Measurements from ENCODE around the gene PBX4. TPM values are rescaled to one million over a fixed set of nuclear protein-coding genes. Genes with fewer than 3 reads are reported as not detected.

PBX4 gene
- total and polyA plus RNA-seq, 2 donors (not counting 1 experiment from before 2014, with no cell fraction given): 11.7 TPM

- Mint-ChIP-seq H3K27me3 (no peaks in the 10 kb centered on the region), H3K4me3 (no peak overlapping the region), H3K4me1 (peaks cover 18% of the 10 kb centered on the region), H3K9me3 (ENCODE audit: insufficient read depth) (no peaks in the 10 kb centered on the region), H3K27ac (peak overlapping the region; percentile 26)
- no peak overlapping the region for H3K27ac ChIP-seq (ENCODE audit: low read length in 2 of 2)
- ATAC-seq (ENCODE audit: low read depth) (no peak), DNase-seq (no peak)
- no peak overlapping the region for H3K4me3 ChIP-seq (ENCODE audit: control extremely low read depth in 1 of 5, extremely low read depth in 1 of 5, insufficient read depth in 1 of 5, low read depth in 2 of 5, low read length in 4 of 5)
- H3K4me1 ChIP-seq (ENCODE audit: control insufficient read depth in 2 of 2, insufficient read depth in 2 of 2, low read length in 2 of 2): peaks cover 17 to 21% of the 10 kb centered on the region in 2 donors
- H4K20me1 ChIP-seq (ENCODE audit: control insufficient read depth, insufficient read depth, low read length, poor library complexity, severe bottlenecking): peaks cover 10% of the 10 kb centered on the region
- H3K4me2 ChIP-seq (replicated peaks; ENCODE audit: low read depth, low read length, poor library complexity, severe bottlenecking): no peak overlapping the region
- intact Hi-C loops (cut with micrococcal nuclease): no loop called here
- H3K9ac ChIP-seq (ENCODE audit: low read length): no peak overlapping the region
- no peaks in the 10 kb centered on the region for H3K9me3 ChIP-seq (ENCODE audit: control extremely low read depth in 1 of 3, control insufficient read depth in 2 of 3, insufficient read depth in 1 of 3, low read length in 2 of 3)
- H3K27me3 ChIP-seq (replicated peaks in 1 of 4; ENCODE audit: control extremely low read depth in 1 of 4, control insufficient read depth in 3 of 4, insufficient read depth in 4 of 4, low read length in 3 of 4): no peaks in the 10 kb centered on the region
- 95% methylated on average over 12 of the region's 17 CpGs for WGBS (ENCODE audit: insufficient coverage)
- H3K36me3 ChIP-seq (replicated peaks in 1 of 2; ENCODE audit: control extremely low read depth in 1 of 2, control insufficient read depth in 1 of 2, extremely low read depth in 1 of 2, insufficient read depth in 2 of 2, low read length in 1 of 2): peaks cover 0 to 63% of the 10 kb centered on the region in 2 experiments
- CTCF ChIA-PET: interaction anchor here (1.7 to 2.6 kb wide), 2 partner anchors 90 to 115 kb away, joined by 4 to 49 read pairs; partner anchors contain the start of gene YJEFN3
- no peak overlapping the region for H2AFZ ChIP-seq (ENCODE audit: insufficient read depth, low read depth, low read length, poor library complexity, severe bottlenecking)
- POLR2A ChIA-PET: interaction anchor here (0.5 to 3.7 kb wide), 2 partner anchors 16 to 18 kb away, joined by 7 to 22 read pairs; partner anchors contain the start of gene ATP13A1
- TF ChIP-seq CTCF (IDR thresholded peaks at IDR 0.05) (no peak), EZH2 (IDR thresholded peaks at IDR 0.05; ENCODE audit: borderline replicate concordance, insufficient read depth, low read depth, low read length, poor library complexity, severe bottlenecking) (no peak)
- H3K79me2 ChIP-seq (ENCODE audit: control insufficient read depth, insufficient read depth, low read length): peaks cover 30% of the 10 kb centered on the region
These were observed 26.9 kb upstream of the PBX4 start for GRCh38 chr19:19645233-19645870.

- intact Hi-C loops (cut with micrococcal nuclease): no loop called here
These were observed 25.5 kb upstream of the PBX4 start for GRCh38 chr19:19644054-19644388.

More at GRCh38 chr19:19644054-19644388, 25.5 kb upstream of the PBX4 start:
- Histone ChIP-seq H3K27me3 (replicated peaks in 1 of 4; ENCODE audit: control extremely low read depth in 1 of 4, control insufficient read depth in 3 of 4, insufficient read depth in 4 of 4, low read length in 3 of 4) (no peaks in the 10 kb centered on the region), H3K27ac (ENCODE audit: low read length in 2 of 2) (peak overlapping the region; percentile 95 to 98), H3K4me3 (ENCODE audit: control extremely low read depth in 1 of 5, extremely low read depth in 1 of 5, insufficient read depth in 1 of 5, low read depth in 2 of 5, low read length in 4 of 5) (peak overlapping the region in 4 of 5 experiments; percentile 95 to 100 (median 97)), H3K79me2 (ENCODE audit: control insufficient read depth, insufficient read depth, low read length) (peaks cover 43% of the 10 kb centered on the region), H3K9me3 (ENCODE audit: control extremely low read depth in 1 of 3, control insufficient read depth in 2 of 3, insufficient read depth in 1 of 3, low read length in 2 of 3) (no peaks in the 10 kb centered on the region), H2AFZ (ENCODE audit: insufficient read depth, low read depth, low read length, poor library complexity, severe bottlenecking) (peak overlapping the region; percentile 76), H3K4me1 (ENCODE audit: control insufficient read depth in 2 of 2, insufficient read depth in 2 of 2, low read length in 2 of 2) (peaks cover 17 to 21% of the 10 kb centered on the region in 2 donors), H3K36me3 (replicated peaks in 1 of 2; ENCODE audit: control extremely low read depth in 1 of 2, control insufficient read depth in 1 of 2, extremely low read depth in 1 of 2, insufficient read depth in 2 of 2, low read length in 1 of 2) (peaks cover 0 to 65% of the 10 kb centered on the region in 2 experiments), H3K9ac (ENCODE audit: low read length) (peak overlapping the region; percentile 96), H3K4me2 (replicated peaks; ENCODE audit: low read depth, low read length, poor library complexity, severe bottlenecking) (peak overlapping the region; percentile 98), H4K20me1 (ENCODE audit: control insufficient read depth, insufficient read depth, low read length, poor library complexity, severe bottlenecking) (peaks cover 10% of the 10 kb centered on the region)
- Mint-ChIP-seq H3K4me3 (peak overlapping the region; percentile 99), H3K4me1 (peaks cover 18% of the 10 kb centered on the region), H3K9me3 (ENCODE audit: insufficient read depth) (no peaks in the 10 kb centered on the region), H3K27me3 (no peaks in the 10 kb centered on the region), H3K27ac (peak overlapping the region; percentile 98)
- no CpG with 5 or more reads among the region's 5 CpGs for WGBS (ENCODE audit: insufficient coverage)
- ATAC-seq (ENCODE audit: low read depth): no peak
- TF ChIP-seq EZH2 (IDR thresholded peaks at IDR 0.05; ENCODE audit: borderline replicate concordance, insufficient read depth, low read depth, low read length, poor library complexity, severe bottlenecking) (no peak), CTCF (IDR thresholded peaks at IDR 0.05) (no peak)
- no peak for DNase-seq
- ChIA-PET CTCF (interaction anchor here (0.6 to 2.6 kb wide), 17 partner anchors 10 to 316 kb away, joined by 3 to 49 read pairs (median 4); partner anchors contain the start of genes ATP13A1 and YJEFN3), POLR2A (interaction anchor here (0.6 to 3.7 kb wide), 6 partner anchors 17 to 187 kb away, joined by 3 to 22 read pairs (median 8); partner anchors contain the start of gene ATP13A1)
